ENCODE data around the gene SMIM17.
"Not testable (repeated sequence)": the region's sequence is repeated elsewhere in the genome, so short reads cannot be mapped to it uniquely, and the experiment has no call there.

The SMIM17 gene

GRCh38 chr19:56660381-56661107, 17.6 kb downstream of the SMIM17 start:
- DNase-seq (ENCODE audit: low read depth in 2 of 2, low spot score in 1 of 2): no peak

GRCh38 chr19:56661248-56661647, 18.3 kb downstream of the SMIM17 start:
- no peak for DNase-seq (ENCODE audit: low read depth in 2 of 2, low spot score in 1 of 2)

- DNase-seq (ENCODE audit: low read depth in 2 of 2, low spot score in 1 of 2): no peak
Measured at GRCh38 chr19:56663931-56664500, 21.1 kb downstream of the SMIM17 start.

- DNase-seq (ENCODE audit: low read depth in 2 of 2, low spot score in 1 of 2): no peak
Measured at GRCh38 chr19:56664511-56664910, 21.6 kb downstream of the SMIM17 start.

GRCh38 chr19:56667311-56667870, 24.4 kb downstream of the SMIM17 start:
- no peak for DNase-seq (ENCODE audit: low read depth in 2 of 2, low spot score in 1 of 2)

DNA sequence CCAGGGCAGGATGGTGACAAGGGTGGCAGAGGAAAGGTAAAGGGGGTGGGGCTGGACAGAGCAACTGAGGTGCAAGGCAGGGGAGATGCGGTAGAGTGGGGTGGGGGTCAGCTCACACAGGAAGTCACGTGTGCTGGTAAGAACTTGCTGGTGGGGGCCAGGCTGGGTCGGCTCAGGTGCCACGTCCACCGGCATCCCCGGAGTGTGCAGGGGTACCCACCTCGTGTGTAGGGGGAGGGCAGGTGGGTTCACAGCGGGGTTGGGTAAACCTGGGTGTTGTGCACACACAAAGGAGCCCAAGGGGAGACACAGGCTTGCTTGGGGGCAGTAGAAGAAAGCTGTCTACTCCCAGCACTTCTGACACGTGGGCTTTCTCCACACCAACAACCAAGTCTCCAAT, 25.7 kb downstream of the SMIM17 start:
- no peak for DNase-seq (ENCODE audit: low read depth in 2 of 2, low spot score in 1 of 2)

DNA sequence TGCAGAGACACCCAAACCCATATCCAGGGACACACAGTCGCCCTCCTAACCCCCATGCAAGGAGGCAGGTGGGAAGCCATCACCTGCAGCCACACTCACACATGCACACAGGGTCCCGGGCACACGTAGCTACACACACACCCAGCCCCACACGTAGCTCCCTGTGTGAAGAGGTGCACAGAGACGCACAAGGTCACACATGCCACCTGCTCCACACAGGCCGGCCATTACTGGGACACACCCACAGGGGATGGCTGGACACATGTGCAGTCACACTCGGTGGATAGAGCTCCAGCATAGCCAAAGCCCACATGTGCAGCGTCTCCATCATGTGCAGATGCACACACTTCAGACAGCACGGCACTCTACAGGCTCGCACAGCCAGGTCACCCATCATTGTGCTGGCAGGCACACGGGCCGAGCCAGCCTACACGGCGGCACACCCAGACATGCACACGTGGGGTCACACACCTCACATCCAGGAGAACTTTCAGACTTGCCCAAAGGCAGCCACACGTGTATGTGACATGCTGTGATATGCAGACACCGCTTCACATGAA, 27.5 kb downstream of the SMIM17 start:
- no peak for DNase-seq (ENCODE audit: low read depth in 2 of 2, low spot score in 1 of 2)

- no peak for DNase-seq (ENCODE audit: low read depth in 2 of 2, low spot score in 1 of 2)
Measured at GRCh38 chr19:56670961-56671612, 28.1 kb downstream of the SMIM17 start.

- DNase-seq (ENCODE audit: low read depth in 2 of 2, low spot score in 1 of 2): peak; percentile 65 to 68
Measured at GRCh38 chr19:56671613-56671994, 28.6 kb downstream of the SMIM17 start, which contains the start of gene ZNF835. Gene ZNF835 (minus strand): TSS chr19:56671757. CDS start chr19:56665198, 6,559 bp downstream.

- not testable (repeated sequence) for DNase-seq (ENCODE audit: low read depth in 2 of 2, low spot score in 1 of 2)
Measured at GRCh38 chr19:56672610-56673009, 29.7 kb downstream of the SMIM17 start.

DNA sequence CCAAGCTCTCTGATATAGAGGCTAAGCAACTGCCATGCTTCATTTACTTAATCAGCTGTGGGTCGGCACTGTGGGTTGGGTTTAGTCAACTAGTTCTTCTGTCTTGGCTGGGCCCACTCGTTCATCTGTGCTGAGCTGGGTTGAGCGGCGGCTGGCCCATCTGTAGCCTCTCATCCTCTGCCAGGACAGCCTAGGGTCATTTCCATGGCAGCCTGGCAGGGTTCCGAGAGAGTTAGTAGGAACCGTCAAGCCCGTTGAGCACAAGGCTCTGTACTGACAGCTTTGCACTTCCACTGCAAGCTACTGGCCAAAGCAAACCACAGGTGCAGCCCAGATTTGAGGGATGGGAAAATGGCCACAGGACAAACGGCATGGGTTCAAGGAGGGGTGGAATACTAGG, 35.2 kb downstream of the SMIM17 start:
- no peak for DNase-seq (ENCODE audit: low read depth in 2 of 2, low spot score in 1 of 2)

GRCh38 chr19:56681702-56682101, 38.7 kb downstream of the SMIM17 start:
- no peak for DNase-seq (ENCODE audit: low read depth in 2 of 2, low spot score in 1 of 2)

DNA sequence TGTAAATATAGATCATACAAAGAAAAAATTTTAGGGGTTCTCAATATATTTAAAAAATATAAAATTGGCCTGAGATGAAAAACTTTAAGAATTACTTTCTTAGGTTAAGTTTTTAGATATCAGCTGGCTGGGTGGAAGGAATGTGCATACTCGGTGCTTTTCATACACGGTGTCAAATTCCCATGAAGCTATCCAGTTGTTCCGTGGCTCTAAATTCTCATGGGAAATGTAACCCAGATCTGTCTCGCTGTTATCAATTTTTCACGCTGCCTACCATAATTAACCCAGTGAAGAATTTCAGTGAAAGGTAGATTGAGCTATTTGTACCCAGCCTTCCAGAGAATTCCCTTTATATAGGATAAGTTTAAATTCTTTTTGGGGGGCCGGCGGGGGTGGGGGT, 40.2 kb downstream of the SMIM17 start:
- no peak for DNase-seq (ENCODE audit: low read depth in 2 of 2, low spot score in 1 of 2)

- DNase-seq (ENCODE audit: low read depth in 2 of 2, low spot score in 1 of 2): no peak
Measured at GRCh38 chr19:56687031-56687430, 44.1 kb downstream of the SMIM17 start.

GRCh38 chr19:56689198-56689597, 46.2 kb downstream of the SMIM17 start:
- no peak for DNase-seq (ENCODE audit: low read depth in 2 of 2, low spot score in 1 of 2)

- DNase-seq (ENCODE audit: low read depth in 2 of 2, low spot score in 1 of 2): no peak
Measured at GRCh38 chr19:56690670-56691069, 47.7 kb downstream of the SMIM17 start.

GRCh38 chr19:56692206-56692895, 49.4 kb downstream of the SMIM17 start:
- DNase-seq (ENCODE audit: low read depth in 2 of 2, low spot score in 1 of 2): no peak

DNA sequence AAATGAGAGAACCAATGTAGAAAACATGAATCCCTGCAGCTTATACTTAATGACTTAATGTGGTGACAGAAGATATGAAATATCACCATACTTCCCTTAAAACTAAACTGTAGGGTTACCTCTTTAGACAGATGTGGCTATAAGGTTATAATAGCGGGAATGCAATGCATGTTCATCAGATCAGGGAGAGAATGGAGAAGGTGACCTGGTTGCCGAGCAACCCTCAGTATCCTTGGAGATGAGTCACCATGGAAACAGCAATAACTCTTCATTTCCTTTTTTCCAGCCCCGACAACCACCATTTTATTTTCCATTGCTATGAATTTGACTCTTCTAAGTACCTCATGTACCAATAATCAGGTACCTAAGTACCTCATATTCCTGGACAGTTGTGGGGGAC, 56.6 kb downstream of the SMIM17 start:
- DNase-seq (ENCODE audit: low read depth in 2 of 2, low spot score in 1 of 2): no peak

DNA sequence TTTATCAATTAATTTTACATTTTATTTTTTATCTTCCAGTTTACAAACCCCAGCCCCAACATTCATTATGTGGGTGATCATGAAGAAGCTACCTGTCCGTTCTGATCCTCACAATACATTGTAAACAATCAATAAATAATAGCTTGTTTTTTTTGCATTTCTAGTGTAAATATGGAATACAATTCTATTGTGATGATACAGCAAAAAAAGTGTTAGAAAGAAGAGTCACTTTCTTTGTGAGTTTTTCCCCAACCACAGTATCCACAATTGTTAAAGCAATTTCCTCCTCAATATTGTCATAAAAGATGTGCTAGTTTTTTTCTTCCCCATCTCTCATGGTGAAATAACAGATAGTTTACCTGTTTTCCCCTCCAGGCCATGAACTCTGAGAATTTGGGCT, 58.9 kb downstream of the SMIM17 start:
- no peak for DNase-seq (ENCODE audit: low read depth in 2 of 2, low spot score in 1 of 2)

GRCh38 chr19:56705939-56706338, 63.0 kb downstream of the SMIM17 start:
- DNase-seq (ENCODE audit: low read depth in 2 of 2, low spot score in 1 of 2): no peak
